Activated naive CD4-positive, alpha-beta T cell (primary cell): Measurements from ENCODE around the gene COA1.
"Not testable (repeated sequence)": the region's sequence is repeated elsewhere in the genome, so short reads cannot be mapped to it uniquely, and the experiment has no call there.

Experiments
- DNase-seq, 4 experiments: peaks; one replicate each; lab custom pipeline; 2025; lab: John Stamatoyannopoulos, UW

The COA1 gene

GRCh38 chr7:43729214-43729923 is at the start of gene COA1:
TSS of gene COA1 (minus strand) at chr7:43729523. CDS start at chr7:43648614, 80,909 bp downstream.
- DNase-seq = peak; percentile 49 to 69 (median 68)

- not testable (repeated sequence) for DNase-seq
Observed at GRCh38 chr7:43778293-43779044, 49.1 kb upstream of the COA1 start.

- not testable (repeated sequence) for DNase-seq
Observed at GRCh38 chr7:43775255-43775654, 45.9 kb upstream of the COA1 start.

GRCh38 chr7:43773268-43773667 is 43.9 kb upstream of the COA1 start:
- not testable (repeated sequence) for DNase-seq

- DNase-seq = no peak
Observed at GRCh38 chr7:43771573-43771972, 42.2 kb upstream of the COA1 start.

GRCh38 chr7:43771128-43771527 is 41.8 kb upstream of the COA1 start:
- no peak for DNase-seq

GRCh38 chr7:43769791-43770465 is 40.6 kb upstream of the COA1 start:
- no peak for DNase-seq

GRCh38 chr7:43769281-43769680 is 40.0 kb upstream of the COA1 start:
- no peak for DNase-seq

GRCh38 chr7:43768887-43769272 is 39.6 kb upstream of the COA1 start:
- DNase-seq = no peak

- DNase-seq = no peak
Observed at GRCh38 chr7:43768201-43768886, 39.0 kb upstream of the COA1 start.

GRCh38 chr7:43767311-43767710 is 38.0 kb upstream of the COA1 start:
- DNase-seq = no peak

- DNase-seq = no peak
Observed at GRCh38 chr7:43766564-43766963, 37.2 kb upstream of the COA1 start.

- no peak for DNase-seq
Observed at GRCh38 chr7:43764807-43765491, 35.6 kb upstream of the COA1 start.

GRCh38 chr7:43764039-43764761 is 34.9 kb upstream of the COA1 start:
- peak in 2 of 4 experiments; percentile 19 to 22 for DNase-seq

- no peak for DNase-seq
Observed at GRCh38 chr7:43763183-43763582, 33.9 kb upstream of the COA1 start.

GRCh38 chr7:43761938-43762692 is 32.8 kb upstream of the COA1 start:
- DNase-seq = no peak

- DNase-seq = no peak
Observed at GRCh38 chr7:43761382-43761781, 32.1 kb upstream of the COA1 start.

- DNase-seq = no peak
Observed at GRCh38 chr7:43760861-43761260, 31.5 kb upstream of the COA1 start.

GRCh38 chr7:43758822-43759683 is 29.7 kb upstream of the COA1 start:
- DNase-seq = peak; percentile 7 to 35 (median 18)
